SK-N-DZ (cell line): ENCODE data around the gene TCTN3.
A peak's percentile ranks its signal among the peaks of the same experiment; 100 is the strongest.
"Not testable (repeated sequence)": the region's sequence is repeated elsewhere in the genome, so short reads cannot be mapped to it uniquely, and the experiment has no call there.

Experiments used
- DNase-seq: peaks from one replicate; pipeline ENCODE4 v3.0.0-alpha.2; 2015; ENCODE audit warnings: low spot score

The TCTN3 gene

GRCh38 chr10:95688648-95689047, 5.1 kb downstream of the TCTN3 start:
- DNase-seq, result no peak

GRCh38 chr10:95683966-95684365, 9.8 kb downstream of the TCTN3 start:
- no peak for DNase-seq

DNA sequence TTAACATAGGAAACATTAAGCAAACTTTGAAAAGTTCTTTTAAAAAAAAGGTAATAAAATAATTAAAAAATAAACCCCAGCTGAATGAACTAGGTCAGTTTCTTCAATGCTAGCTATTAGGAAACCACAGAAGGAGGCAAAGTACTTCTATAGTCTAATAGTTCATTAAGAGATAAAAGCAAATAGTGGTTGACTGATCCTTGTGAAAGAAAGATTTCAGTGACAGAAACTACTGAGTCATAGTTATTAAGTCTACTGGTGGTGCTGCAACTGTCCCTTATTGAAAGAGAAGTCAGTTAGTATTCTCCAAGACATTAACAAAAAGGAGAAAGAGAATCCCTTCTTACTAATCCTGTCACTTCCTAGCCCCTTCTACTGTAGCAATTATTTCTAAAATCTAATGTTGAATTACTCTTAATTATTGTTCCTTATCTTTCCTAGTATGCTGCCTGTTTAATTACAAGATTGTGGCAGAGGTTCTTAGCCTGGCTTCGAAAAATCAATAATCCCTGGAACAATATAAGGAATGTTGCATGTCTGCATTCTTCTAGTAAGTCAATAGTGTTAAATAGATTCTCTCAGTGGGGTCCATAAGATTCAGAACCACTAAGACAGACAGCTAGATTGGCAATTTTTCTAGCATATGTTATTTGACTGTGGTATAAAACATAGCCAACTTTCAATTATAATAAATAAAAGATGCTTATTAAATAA, 18.2 kb downstream of the TCTN3 start:
- DNase-seq, result no peak

GRCh38 chr10:95674643-95675042, 19.1 kb downstream of the TCTN3 start:
- DNase-seq, result no peak

GRCh38 chr10:95672641-95673040, 21.1 kb downstream of the TCTN3 start:
- not testable (repeated sequence) for DNase-seq

GRCh38 chr10:95664543-95664942, 29.2 kb downstream of the TCTN3 start:
- DNase-seq, result no peak

DNA sequence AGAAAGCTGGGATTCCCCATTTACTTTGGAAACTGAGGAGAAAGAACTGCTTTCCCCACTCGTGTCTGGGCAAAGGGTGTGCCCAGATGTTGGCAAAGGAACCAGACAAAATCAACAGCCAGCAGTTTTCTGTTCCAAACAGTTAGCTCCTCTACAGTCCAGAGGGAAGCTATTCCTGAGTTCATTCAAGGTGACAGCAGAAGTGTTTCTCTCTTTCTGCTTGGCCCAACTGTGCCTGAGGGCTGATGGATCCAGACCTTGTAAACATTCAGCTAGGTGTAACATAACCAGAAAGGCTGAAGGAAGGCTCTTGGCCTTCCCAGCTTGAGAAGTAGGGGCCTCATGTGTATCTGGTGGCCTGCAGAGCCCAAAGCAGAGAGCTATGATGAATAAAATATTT, 30.2 kb downstream of the TCTN3 start:
- DNase-seq, result no peak

DNA sequence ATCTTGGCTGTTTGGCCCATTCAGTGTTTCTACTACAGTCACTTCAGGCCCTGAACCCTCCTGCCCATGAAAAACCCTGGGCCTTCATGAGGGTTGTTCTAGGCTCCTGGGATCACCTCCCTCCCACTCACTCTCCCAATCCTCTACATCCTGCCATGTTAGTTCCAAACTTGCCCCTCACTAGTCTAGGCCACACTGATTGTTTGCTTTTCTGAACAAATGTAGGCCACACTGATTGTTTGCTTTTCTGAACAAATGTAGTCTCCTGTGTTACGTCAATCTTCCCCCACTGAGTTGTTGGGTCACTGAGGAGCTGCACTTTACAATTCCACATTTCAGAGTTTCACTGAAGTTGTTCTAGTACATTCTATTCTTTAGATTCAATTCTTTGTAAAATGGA, 31.9 kb downstream of the TCTN3 start:
- DNase-seq, result no peak

- DNase-seq, result no peak
Measured at GRCh38 chr10:95660283-95660682, 33.4 kb downstream of the TCTN3 start.

GRCh38 chr10:95657250-95657649, 36.5 kb downstream of the TCTN3 start:
- DNase-seq, result no peak

GRCh38 chr10:95656291-95657164, 37.2 kb downstream of the TCTN3 start, which contains the start of gene ALDH18A1:
ALDH18A1 (minus strand) TSS chr10:95656711; CDS start chr10:95653377, 3,334 bp downstream.
- peak; percentile 93 for DNase-seq

DNA sequence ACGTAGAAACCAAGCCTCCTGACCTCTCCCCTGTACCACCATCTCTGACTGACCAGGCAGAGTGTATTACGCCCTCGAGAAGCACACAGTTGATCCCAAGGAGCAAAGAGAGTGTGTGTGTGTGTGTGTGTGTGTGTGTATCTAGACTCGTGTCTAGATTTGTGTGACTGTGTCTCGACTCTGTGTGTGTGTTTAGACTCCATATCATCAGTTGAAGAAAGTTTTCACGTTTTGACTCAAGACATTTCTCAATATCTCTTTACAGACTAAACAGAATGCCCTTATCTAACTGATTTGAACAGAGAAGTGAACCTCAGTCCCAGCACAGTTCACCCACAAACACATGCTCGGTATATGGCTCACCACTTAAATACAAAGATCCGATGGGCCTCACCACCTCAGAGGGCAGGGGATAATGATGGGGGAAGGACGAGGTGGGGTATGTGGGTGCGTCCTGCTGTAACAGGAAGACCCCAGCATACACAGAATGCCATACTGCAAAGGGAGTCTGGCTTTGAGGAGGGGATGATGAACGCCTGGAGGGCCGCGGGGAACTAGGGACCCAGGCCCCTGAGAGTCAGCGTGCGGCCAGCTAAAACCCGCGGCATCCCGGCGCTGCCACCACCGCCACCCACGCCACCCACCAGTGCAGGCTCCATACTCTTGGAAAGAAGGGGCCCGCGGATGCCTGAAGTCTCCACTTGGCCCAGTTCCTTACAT, 38.0 kb downstream of the TCTN3 start:
- DNase-seq, result peak; percentile 17

DNA sequence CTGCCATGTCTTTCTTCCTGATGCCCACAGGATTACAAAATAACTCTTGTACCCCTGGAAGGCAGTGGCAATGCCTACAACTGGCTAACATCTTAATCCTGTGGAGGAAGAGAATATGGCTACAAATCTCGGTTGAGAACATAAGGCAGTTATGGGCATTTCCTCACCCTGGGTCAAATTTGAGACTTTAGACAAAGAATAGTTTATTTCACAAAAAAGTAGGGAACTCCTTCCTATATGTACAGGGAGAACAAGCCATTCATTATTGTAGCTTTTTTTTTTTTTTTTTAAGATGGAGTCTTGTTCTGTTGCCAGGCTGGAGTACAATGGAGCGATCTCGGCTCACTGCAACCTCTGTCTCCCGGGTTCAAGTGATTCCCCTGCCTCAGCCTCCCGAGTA, 39.8 kb downstream of the TCTN3 start:
- DNase-seq, result no peak

DNA sequence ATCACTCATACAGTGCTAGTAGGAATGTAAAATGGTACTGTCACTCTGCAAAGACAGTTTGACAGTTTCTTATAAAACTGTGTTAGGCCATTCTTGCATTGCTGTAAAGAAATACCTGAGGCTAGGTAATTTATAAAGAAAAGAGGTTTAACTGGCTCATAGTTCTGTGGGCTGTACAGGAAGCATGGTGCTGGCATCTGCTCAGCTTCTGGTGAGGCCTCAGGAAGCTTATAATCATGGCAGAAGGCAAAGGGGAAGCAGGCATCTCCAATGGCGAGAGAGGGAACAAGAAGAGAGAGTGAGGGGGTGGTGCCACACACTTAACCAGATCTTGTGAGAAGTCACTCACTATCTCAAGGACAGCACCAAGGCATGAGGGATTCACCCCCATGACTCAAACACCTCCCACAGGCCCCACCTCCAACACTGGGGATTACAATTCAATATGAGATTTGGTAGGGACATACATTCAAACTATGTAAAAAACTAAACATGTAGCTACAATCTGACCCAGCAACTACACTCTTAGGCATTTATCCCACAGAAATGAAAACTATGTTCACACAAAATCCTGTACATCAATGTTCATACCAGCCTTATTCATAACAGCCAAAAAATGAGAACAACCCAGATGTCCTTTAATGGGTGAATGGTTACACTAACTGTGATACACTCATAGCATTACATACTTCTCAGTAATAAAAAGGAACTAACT, 42.2 kb downstream of the TCTN3 start:
- no peak for DNase-seq

- DNase-seq, result no peak
Measured at GRCh38 chr10:95650232-95650631, 43.5 kb downstream of the TCTN3 start.

DNA sequence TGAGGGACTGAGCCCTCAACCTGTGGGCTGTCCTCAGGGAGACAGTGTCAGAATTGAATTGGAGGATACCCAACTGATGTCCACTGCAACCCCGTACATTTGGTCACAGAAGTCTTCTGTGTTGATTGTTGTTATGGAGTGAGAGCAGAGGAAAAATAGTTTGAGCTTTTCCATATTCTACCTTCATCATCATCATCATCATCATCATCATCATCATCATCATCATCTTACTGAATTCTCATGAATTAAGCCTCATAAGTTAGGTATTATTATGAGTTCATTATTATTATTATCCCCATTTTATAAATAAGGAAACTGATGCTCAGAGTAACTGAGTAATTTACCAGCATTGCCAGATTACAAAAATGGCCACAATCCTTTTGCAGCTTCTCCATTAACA, 45.6 kb downstream of the TCTN3 start:
- DNase-seq, result no peak

DNA sequence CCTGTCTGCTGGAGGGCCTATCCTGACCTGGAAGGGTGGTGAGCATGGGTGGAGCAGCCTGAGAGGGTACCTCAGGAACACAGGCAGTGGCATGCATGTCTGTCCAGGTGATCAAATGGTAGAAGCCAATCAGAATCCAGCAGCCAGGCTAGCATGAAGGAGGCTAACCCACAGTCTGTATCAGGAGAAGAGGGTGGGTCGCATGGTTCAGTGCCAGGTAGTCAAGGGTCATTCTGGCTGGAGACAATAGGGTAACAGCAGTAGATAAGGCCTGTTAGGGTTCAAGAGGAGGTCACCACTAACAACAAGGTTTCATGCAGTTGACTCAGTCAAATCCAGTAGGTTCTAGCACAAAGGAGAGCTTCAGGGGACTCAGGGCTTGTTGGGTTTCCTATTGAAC, 47.6 kb downstream of the TCTN3 start:
- no peak for DNase-seq

GRCh38 chr10:95644901-95645300, 48.8 kb downstream of the TCTN3 start:
- no peak for DNase-seq

- no peak for DNase-seq
Measured at GRCh38 chr10:95640891-95641315, 52.8 kb downstream of the TCTN3 start.

- DNase-seq, result no peak
Measured at GRCh38 chr10:95637911-95638310, 55.8 kb downstream of the TCTN3 start.

DNA sequence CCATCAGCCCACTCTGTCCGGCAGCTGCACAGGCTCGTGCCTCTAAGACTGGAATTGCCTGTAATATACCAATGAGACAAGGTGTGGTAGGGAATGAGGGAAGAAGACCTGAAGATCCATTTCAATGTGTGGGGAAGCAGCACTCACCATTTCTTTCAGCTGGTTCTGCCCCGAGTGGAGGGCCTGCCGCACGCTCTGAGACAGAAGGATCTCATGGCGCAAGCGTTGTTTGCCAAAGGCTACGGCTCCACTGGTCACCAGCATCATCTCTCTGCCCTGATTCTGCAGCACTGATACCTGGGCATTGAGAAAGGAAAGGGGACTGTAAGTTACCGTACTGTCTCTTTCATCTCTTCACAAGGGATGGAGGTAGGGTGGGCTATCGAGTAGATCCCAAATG, 56.6 kb downstream of the TCTN3 start:
- DNase-seq, result no peak
